Osteoblast (primary cell): Measurements from ENCODE around the gene SSX2. TPM values are rescaled to one million over a fixed set of nuclear protein-coding genes. Genes with fewer than 3 reads are reported as not detected.
"Not testable (repeated sequence)": the region's sequence is repeated elsewhere in the genome, so short reads cannot be mapped to it uniquely, and the experiment has no call there.

ENCODE experiments used
- DNase-seq: peaks from one replicate; pipeline ENCODE4 v3.0.0; 2011; ENCODE audit warnings: low spot score, mixed read lengths; ENCODE audit not compliant: insufficient read length; ENCODE audit errors: missing footprints
- H2AFZ ChIP-seq: 2 replicates; pipeline ENCODE4 v1.6.0; 2011; ENCODE audit warnings: mild to moderate bottlenecking, low read length
- H3K27ac ChIP-seq: 2 replicates; pipeline ENCODE4 v1.5.1; 2011; ENCODE audit warnings: mild to moderate bottlenecking, low read depth, low read length, moderate library complexity
- H3K27me3 ChIP-seq: 2 replicates; pipeline ENCODE4 v1.6.0; 2012; ENCODE audit warnings: mild to moderate bottlenecking, control low read depth, inconsistent platforms, low read length, moderate library complexity; ENCODE audit not compliant: insufficient read depth
- H3K36me3 ChIP-seq: 2 replicates; pipeline ENCODE4 v1.5.1; 2011; ENCODE audit warnings: mild to moderate bottlenecking, low read length, control low read depth, moderate library complexity; ENCODE audit not compliant: insufficient read depth
- H3K4me1 ChIP-seq: 2 replicates; pipeline ENCODE4 v1.5.1; 2011; ENCODE audit warnings: mild to moderate bottlenecking, low read length, control low read depth, moderate library complexity; ENCODE audit not compliant: insufficient read depth
- H3K4me2 ChIP-seq: 2 replicates; pipeline ENCODE4 v1.6.0; 2011; ENCODE audit warnings: mild to moderate bottlenecking, low read length; ENCODE audit not compliant: insufficient read depth
- H3K4me3 ChIP-seq: fragments of 200-600 bp; sonication (generic); 3 replicates; pipeline ENCODE4 v1.5.1; 2012; ENCODE audit warnings: mild to moderate bottlenecking, low read length, inconsistent platforms; ENCODE audit not compliant: insufficient read depth
- H3K79me2 ChIP-seq: 2 replicates; pipeline ENCODE4 v1.6.0; 2012; ENCODE audit warnings: mild to moderate bottlenecking, low read length, control low read depth, inconsistent platforms; ENCODE audit not compliant: insufficient read depth
- H3K9me3 ChIP-seq: 2 replicates; pipeline ENCODE4 v1.5.1; 2011; ENCODE audit warnings: low read depth, low read length, control low read depth
- H4K20me1 ChIP-seq: 2 replicates; pipeline ENCODE4 v1.6.0; 2012; ENCODE audit warnings: mild to moderate bottlenecking, low read length, control low read depth; ENCODE audit not compliant: insufficient read depth
- total RNA-seq: library from RNA; depleted of rRNA; stranded (reverse); fragments of >200 nt; gene quantifications from 2 replicates; pipeline ENCODE4 v1.2.3, GENCODE V29; 2012

SSX2 gene
- not detected in 2 replicates for total RNA-seq

GRCh38 chrX:52707078-52707477 is at the start of gene SSX2:
Gene SSX2 (minus strand): TSS chrX:52707178. CDS start chrX:52705749, 1,429 bp downstream.
- not testable (repeated sequence) for H3K4me2 ChIP-seq, H3K4me1 ChIP-seq, H4K20me1 ChIP-seq, H3K9me3 ChIP-seq, H3K27me3 ChIP-seq, H3K36me3 ChIP-seq, H2AFZ ChIP-seq, DNase-seq, H3K79me2 ChIP-seq, H3K27ac ChIP-seq, H3K4me3 ChIP-seq

GRCh38 chrX:52750952-52751351 is 44.0 kb upstream of the SSX2 start, which contains the start of gene SSX2B:
Gene SSX2B (plus strand): TSS chrX:52751252. CDS start chrX:52752681, 1,429 bp downstream.
- H3K4me2 ChIP-seq, H3K27me3 ChIP-seq: not testable (repeated sequence)

GRCh38 chrX:52692034-52692433 is 14.9 kb downstream of the SSX2 start:
- not testable (repeated sequence) for DNase-seq, H3K27me3 ChIP-seq, H3K4me1 ChIP-seq

More at GRCh38 chrX:52750952-52751351, 44.0 kb upstream of the SSX2 start, which contains the start of gene SSX2B:
- not testable (repeated sequence) for H4K20me1 ChIP-seq, H3K36me3 ChIP-seq, H3K9me3 ChIP-seq, H3K4me1 ChIP-seq, H3K27ac ChIP-seq, H3K79me2 ChIP-seq, H2AFZ ChIP-seq, DNase-seq, H3K4me3 ChIP-seq

GRCh38 chrX:52662218-52662617 is 44.8 kb downstream of the SSX2 start:
- H3K4me3 ChIP-seq, H3K79me2 ChIP-seq, H3K9me3 ChIP-seq, H3K4me2 ChIP-seq, DNase-seq, H3K27me3 ChIP-seq, H3K36me3 ChIP-seq, H3K4me1 ChIP-seq, H2AFZ ChIP-seq, H4K20me1 ChIP-seq, H3K27ac ChIP-seq: not testable (repeated sequence)

More at GRCh38 chrX:52692034-52692433, 14.9 kb downstream of the SSX2 start:
- H4K20me1 ChIP-seq, H2AFZ ChIP-seq, H3K27ac ChIP-seq, H3K9me3 ChIP-seq, H3K4me2 ChIP-seq, H3K4me3 ChIP-seq, H3K36me3 ChIP-seq, H3K79me2 ChIP-seq: not testable (repeated sequence)

- not testable (repeated sequence) for H3K4me2 ChIP-seq, H2AFZ ChIP-seq, H3K36me3 ChIP-seq, H3K4me1 ChIP-seq, H3K79me2 ChIP-seq, H3K27ac ChIP-seq, DNase-seq, H3K27me3 ChIP-seq, H3K4me3 ChIP-seq, H4K20me1 ChIP-seq, H3K9me3 ChIP-seq
Observed at GRCh38 chrX:52655475-52655874, 51.5 kb downstream of the SSX2 start.

GRCh38 chrX:52654800-52655199 is 52.2 kb downstream of the SSX2 start, which contains the start of gene SSX7:
Gene SSX7 (minus strand): TSS chrX:52654900. CDS start chrX:52653472, 1,428 bp downstream.
- not testable (repeated sequence) for H3K36me3 ChIP-seq, H3K4me2 ChIP-seq, H3K9me3 ChIP-seq, H2AFZ ChIP-seq, DNase-seq, H3K79me2 ChIP-seq, H3K27ac ChIP-seq, H3K4me3 ChIP-seq, H3K27me3 ChIP-seq, H4K20me1 ChIP-seq, H3K4me1 ChIP-seq

GRCh38 chrX:52650676-52651075 is 56.3 kb downstream of the SSX2 start:
- not testable (repeated sequence) for H3K79me2 ChIP-seq, H3K27ac ChIP-seq, H3K4me2 ChIP-seq, H3K4me1 ChIP-seq, H2AFZ ChIP-seq, H4K20me1 ChIP-seq, H3K27me3 ChIP-seq, H3K36me3 ChIP-seq, H3K9me3 ChIP-seq, DNase-seq, H3K4me3 ChIP-seq

GRCh38 chrX:52648956-52649355 is 58.0 kb downstream of the SSX2 start:
- not testable (repeated sequence) for H3K9me3 ChIP-seq, H3K4me1 ChIP-seq, H3K27me3 ChIP-seq, H4K20me1 ChIP-seq, H3K4me2 ChIP-seq, H3K79me2 ChIP-seq, H3K4me3 ChIP-seq, H3K27ac ChIP-seq, H2AFZ ChIP-seq, H3K36me3 ChIP-seq, DNase-seq
